ENCODE results near the gene AGAP1. TPM values are rescaled to one million over a fixed set of nuclear protein-coding genes. Genes with fewer than 3 reads are reported as not detected.

The AGAP1 gene
- total RNA-seq, 1 experiment from 2014 or later, result 56.4 TPM

DNA sequence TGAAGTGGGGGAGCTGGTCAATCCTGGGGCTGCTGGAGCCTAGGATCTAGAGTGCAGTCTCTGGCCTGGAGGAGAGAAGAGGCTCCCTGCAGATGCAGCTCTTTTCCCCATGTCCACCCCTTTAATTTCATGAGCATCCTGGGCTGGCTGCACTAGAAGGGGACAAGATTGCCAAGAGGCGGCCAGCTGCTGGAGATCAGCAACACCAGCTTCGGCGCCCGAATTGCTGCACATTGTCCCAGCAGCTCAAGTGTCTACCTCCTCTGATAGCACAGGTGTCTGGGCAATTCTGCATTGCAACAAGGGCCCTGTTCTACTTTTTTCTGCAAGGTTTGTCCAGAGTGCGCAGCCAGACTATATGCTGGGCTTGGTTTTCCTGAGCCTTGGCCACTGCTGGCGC, 125.7 kb downstream of the AGAP1 start:
- H3K4me3 Mint-ChIP-seq (ENCODE audit: low read depth, unreplicated experiment), result no peak overlapping the region
- intact Hi-C loops (cut with micrococcal nuclease; ENCODE audit: unreplicated experiment), result no loop called here
- no peak overlapping the region for H3K27ac Mint-ChIP-seq (ENCODE audit: unreplicated experiment)
- H3K4me1 Mint-ChIP-seq (ENCODE audit: low read depth, unreplicated experiment), result peaks cover 10% of the 10 kb centered on the region
- no peaks in the 10 kb centered on the region for H3K36me3 Mint-ChIP-seq (ENCODE audit: insufficient read depth, unreplicated experiment)
- no peak for DNase-seq
- CTCF ChIA-PET, result no interaction called here
- H3K27me3 Mint-ChIP-seq (ENCODE audit: unreplicated experiment), result no peaks in the 10 kb centered on the region
- BruUV-seq (replicated peaks), result no TSS peak
- peaks cover 4% of the 10 kb centered on the region for H3K9me3 Mint-ChIP-seq (ENCODE audit: low read depth, unreplicated experiment)
- TF ChIP-seq, protein P1, sequence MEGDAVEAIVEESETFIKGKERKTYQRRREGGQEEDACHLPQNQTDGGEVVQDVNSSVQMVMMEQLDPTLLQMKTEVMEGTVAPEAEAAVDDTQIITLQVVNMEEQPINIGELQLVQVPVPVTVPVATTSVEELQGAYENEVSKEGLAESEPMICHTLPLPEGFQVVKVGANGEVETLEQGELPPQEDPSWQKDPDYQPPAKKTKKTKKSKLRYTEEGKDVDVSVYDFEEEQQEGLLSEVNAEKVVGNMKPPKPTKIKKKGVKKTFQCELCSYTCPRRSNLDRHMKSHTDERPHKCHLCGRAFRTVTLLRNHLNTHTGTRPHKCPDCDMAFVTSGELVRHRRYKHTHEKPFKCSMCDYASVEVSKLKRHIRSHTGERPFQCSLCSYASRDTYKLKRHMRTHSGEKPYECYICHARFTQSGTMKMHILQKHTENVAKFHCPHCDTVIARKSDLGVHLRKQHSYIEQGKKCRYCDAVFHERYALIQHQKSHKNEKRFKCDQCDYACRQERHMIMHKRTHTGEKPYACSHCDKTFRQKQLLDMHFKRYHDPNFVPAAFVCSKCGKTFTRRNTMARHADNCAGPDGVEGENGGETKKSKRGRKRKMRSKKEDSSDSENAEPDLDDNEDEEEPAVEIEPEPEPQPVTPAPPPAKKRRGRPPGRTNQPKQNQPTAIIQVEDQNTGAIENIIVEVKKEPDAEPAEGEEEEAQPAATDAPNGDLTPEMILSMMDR (IDR thresholded peaks at IDR 0.05; ENCODE audit: unreplicated experiment), result no peak

- Mint-ChIP-seq H3K4me1 (ENCODE audit: low read depth, unreplicated experiment) (no peaks in the 10 kb centered on the region), H3K27me3 (ENCODE audit: unreplicated experiment) (no peaks in the 10 kb centered on the region), H3K9me3 (ENCODE audit: low read depth, unreplicated experiment) (peaks cover 4% of the 10 kb centered on the region), H3K36me3 (ENCODE audit: insufficient read depth, unreplicated experiment) (no peaks in the 10 kb centered on the region), H3K27ac (ENCODE audit: unreplicated experiment) (no peak overlapping the region), H3K4me3 (ENCODE audit: low read depth, unreplicated experiment) (no peak overlapping the region)
- no TSS peak for BruUV-seq (replicated peaks)
- TF ChIP-seq, protein P1 (IDR thresholded peaks at IDR 0.05; ENCODE audit: unreplicated experiment), result no peak
- intact Hi-C loops (cut with micrococcal nuclease; ENCODE audit: unreplicated experiment), result no loop called here
- CTCF ChIA-PET, result no interaction called here
- no peak for DNase-seq
Observed at GRCh38 chr2:235621736-235622135, 127.9 kb downstream of the AGAP1 start.

DNA sequence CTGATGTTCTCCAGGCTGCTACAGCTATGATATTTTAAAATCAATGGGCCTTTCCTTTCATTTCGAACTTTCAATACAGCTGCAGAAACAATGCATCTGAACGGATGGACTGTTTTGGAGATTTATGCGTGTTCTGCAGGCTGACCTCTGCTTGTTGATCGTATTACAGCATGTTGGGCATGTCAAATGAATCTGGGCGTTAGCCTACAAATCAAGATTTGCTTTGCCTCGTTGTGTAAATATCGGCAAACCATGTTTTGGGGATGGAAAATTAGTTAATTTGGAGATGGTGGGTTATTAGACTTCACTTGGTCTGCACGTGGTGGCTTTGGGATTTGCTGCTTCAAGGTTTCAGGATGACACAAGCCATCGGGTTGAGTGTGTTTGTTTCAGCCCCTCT, 129.3 kb downstream of the AGAP1 start:
- Mint-ChIP-seq H3K36me3 (ENCODE audit: insufficient read depth, unreplicated experiment) (no peaks in the 10 kb centered on the region), H3K4me3 (ENCODE audit: low read depth, unreplicated experiment) (no peak overlapping the region), H3K27me3 (ENCODE audit: unreplicated experiment) (no peaks in the 10 kb centered on the region), H3K4me1 (ENCODE audit: low read depth, unreplicated experiment) (no peaks in the 10 kb centered on the region), H3K9me3 (ENCODE audit: low read depth, unreplicated experiment) (peaks cover 4% of the 10 kb centered on the region), H3K27ac (ENCODE audit: unreplicated experiment) (no peak overlapping the region)
- DNase-seq, result no peak
- intact Hi-C loops (cut with micrococcal nuclease; ENCODE audit: unreplicated experiment), result no loop called here
- CTCF ChIA-PET, result no interaction called here
- TF ChIP-seq, protein P1 (IDR thresholded peaks at IDR 0.05; ENCODE audit: unreplicated experiment), result no peak
- no TSS peak for BruUV-seq (replicated peaks)

GRCh38 chr2:235623752-235624151, 129.9 kb downstream of the AGAP1 start:
- Mint-ChIP-seq H3K9me3 (ENCODE audit: low read depth, unreplicated experiment) (peaks cover 4% of the 10 kb centered on the region), H3K4me3 (ENCODE audit: low read depth, unreplicated experiment) (no peak overlapping the region), H3K27ac (ENCODE audit: unreplicated experiment) (no peak overlapping the region), H3K4me1 (ENCODE audit: low read depth, unreplicated experiment) (no peaks in the 10 kb centered on the region), H3K27me3 (ENCODE audit: unreplicated experiment) (no peaks in the 10 kb centered on the region), H3K36me3 (ENCODE audit: insufficient read depth, unreplicated experiment) (no peaks in the 10 kb centered on the region)
- intact Hi-C loops (cut with micrococcal nuclease; ENCODE audit: unreplicated experiment), result no loop called here
- BruUV-seq (replicated peaks), result no TSS peak
- TF ChIP-seq, protein P1 (IDR thresholded peaks at IDR 0.05; ENCODE audit: unreplicated experiment), result no peak
- no peak for DNase-seq
- CTCF ChIA-PET, result no interaction called here

GRCh38 chr2:235626658-235627057, 132.8 kb downstream of the AGAP1 start:
- intact Hi-C loops (cut with micrococcal nuclease; ENCODE audit: unreplicated experiment), result no loop called here
- H3K27ac Mint-ChIP-seq (ENCODE audit: unreplicated experiment), result no peak overlapping the region
- H3K27me3 Mint-ChIP-seq (ENCODE audit: unreplicated experiment), result no peaks in the 10 kb centered on the region
- BruUV-seq (replicated peaks), result no TSS peak
- CTCF ChIA-PET, result no interaction called here
- TF ChIP-seq, protein P1 (IDR thresholded peaks at IDR 0.05; ENCODE audit: unreplicated experiment), result no peak
- H3K9me3 Mint-ChIP-seq (ENCODE audit: low read depth, unreplicated experiment), result peaks cover 4% of the 10 kb centered on the region
- no peaks in the 10 kb centered on the region for H3K4me1 Mint-ChIP-seq (ENCODE audit: low read depth, unreplicated experiment)
- DNase-seq, result no peak
- no peak overlapping the region for H3K4me3 Mint-ChIP-seq (ENCODE audit: low read depth, unreplicated experiment)
- H3K36me3 Mint-ChIP-seq (ENCODE audit: insufficient read depth, unreplicated experiment), result no peaks in the 10 kb centered on the region

Measured in Calu3 (cell line).